ENCODE measurements around the gene RGS14.

The RGS14 gene

GRCh38 chr5:177357459-177358351 is at the start of gene RGS14:
Gene RGS14, plus strand, starts transcription at chr5:177357924. Its CDS starts 101 bp downstream, at chr5:177358025.
- DNase-seq = peak; percentile 84 to 86

GRCh38 chr5:177308740-177309139 is 49.0 kb upstream of the RGS14 start:
- no peak for DNase-seq

GRCh38 chr5:177309351-177310191 is 48.2 kb upstream of the RGS14 start:
- peak; percentile 73 to 77 for DNase-seq

- DNase-seq = no peak
Measured at GRCh38 chr5:177310332-177310731, 47.4 kb upstream of the RGS14 start.

- DNase-seq = peak in 1 of 2 donors; percentile 58
Measured at GRCh38 chr5:177310757-177311391, 46.9 kb upstream of the RGS14 start.

GRCh38 chr5:177311392-177311722 is 46.4 kb upstream of the RGS14 start:
- no peak for DNase-seq

GRCh38 chr5:177311723-177312648 is 45.7 kb upstream of the RGS14 start, which contains the start of gene MXD3:
Gene MXD3, minus strand, starts transcription at chr5:177311898. Its CDS starts 68 bp downstream, at chr5:177311830.
- peak; percentile 96 for DNase-seq

GRCh38 chr5:177312649-177313181 is 45.0 kb upstream of the RGS14 start:
- DNase-seq = no peak

- no peak for DNase-seq
Measured at GRCh38 chr5:177313561-177314259, 44.0 kb upstream of the RGS14 start.

GRCh38 chr5:177314376-177315342 is 43.1 kb upstream of the RGS14 start:
- no peak for DNase-seq

GRCh38 chr5:177315411-177315810 is 42.3 kb upstream of the RGS14 start:
- DNase-seq = no peak

GRCh38 chr5:177316005-177316404 is 41.7 kb upstream of the RGS14 start:
- no peak for DNase-seq

GRCh38 chr5:177317959-177318377 is 39.8 kb upstream of the RGS14 start:
- peak; percentile 78 to 80 for DNase-seq

- DNase-seq = no peak
Measured at GRCh38 chr5:177319913-177320588, 37.7 kb upstream of the RGS14 start.

GRCh38 chr5:177320879-177321278 is 36.8 kb upstream of the RGS14 start:
- no peak for DNase-seq

GRCh38 chr5:177325868-177326381 is 31.8 kb upstream of the RGS14 start:
- no peak for DNase-seq

GRCh38 chr5:177327539-177328522 is 29.9 kb upstream of the RGS14 start:
- no peak for DNase-seq
